Pulmonary artery endothelial cell (primary cell): Measurements from ENCODE around the gene EVC2. TPM values are rescaled to one million over a fixed set of nuclear protein-coding genes. Genes with fewer than 3 reads are reported as not detected.
"Not testable (repeated sequence)": the region's sequence is repeated elsewhere in the genome, so short reads cannot be mapped to it uniquely, and the experiment has no call there.

Experiments
- DNase-seq: peaks from one replicate; pipeline ENCODE4 v3.0.0-alpha.2; 2011; ENCODE audit warnings: low read depth, low spot score
- total RNA-seq: library from RNA; depleted of rRNA; stranded (reverse); fragments of >200 nt; gene quantifications from 2 replicates; pipeline ENCODE4 v1.2.3, GENCODE V29; 2014

The EVC2 gene
- total RNA-seq, 1 donor from 2014 or later, result 9.3 TPM

DNA sequence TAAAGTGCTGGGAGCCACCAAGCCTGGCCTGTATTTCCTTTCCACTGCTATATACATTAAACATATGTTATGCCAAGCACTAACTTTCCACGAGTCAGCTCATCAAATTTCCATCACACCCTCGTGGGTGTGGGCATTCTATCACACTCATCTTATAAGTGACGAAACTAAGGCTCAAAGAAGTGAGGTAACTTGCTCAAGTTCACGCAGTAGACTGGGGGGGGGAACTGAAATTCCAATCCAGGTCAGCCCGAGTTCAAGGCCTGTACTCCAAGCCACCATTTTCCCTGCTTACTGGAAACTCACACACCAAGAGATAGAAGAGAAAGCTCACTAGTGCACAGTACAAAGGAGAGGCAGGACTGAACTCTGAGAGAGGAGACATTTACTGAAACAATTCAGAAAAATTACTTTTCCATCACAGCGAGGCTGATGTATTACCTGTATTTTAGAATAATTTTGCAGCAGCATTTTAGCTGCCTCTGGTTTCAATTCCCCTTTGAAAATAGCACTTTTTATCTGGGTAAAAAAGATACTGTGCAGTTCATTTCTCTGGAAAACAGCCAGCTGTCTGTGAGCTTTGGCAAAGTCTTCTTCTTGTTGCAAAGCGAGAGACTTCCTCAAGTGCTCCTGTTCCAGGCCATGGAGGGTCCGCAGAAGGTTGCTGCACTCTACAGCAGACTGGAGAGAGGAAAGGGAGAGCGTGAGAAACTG lies 76.8 kb downstream of the EVC2 start:
- no peak for DNase-seq

GRCh38 chr4:5630762-5631161 lies 77.6 kb downstream of the EVC2 start:
- no peak for DNase-seq

GRCh38 chr4:5629542-5629941 lies 78.8 kb downstream of the EVC2 start:
- no peak for DNase-seq

DNA sequence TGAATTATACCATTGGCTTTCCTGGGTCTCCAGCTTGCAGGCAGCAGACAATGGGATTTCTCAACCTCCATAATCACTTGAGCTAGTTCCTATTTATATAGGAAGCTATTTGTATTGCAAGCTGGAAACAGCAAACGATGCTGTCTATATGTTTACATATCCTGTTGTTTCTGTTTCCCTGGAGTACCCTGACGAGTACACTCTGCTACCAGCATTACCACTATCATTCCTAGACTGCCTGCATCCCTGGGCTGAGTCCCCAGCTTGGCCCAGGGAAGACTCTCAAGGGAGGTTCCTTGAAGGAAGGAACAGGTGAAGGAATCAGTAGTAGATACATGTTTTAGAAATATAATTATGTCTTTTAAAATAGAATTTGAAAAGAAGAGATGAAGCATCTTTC lies 81.4 kb downstream of the EVC2 start:
- no peak for DNase-seq

DNA sequence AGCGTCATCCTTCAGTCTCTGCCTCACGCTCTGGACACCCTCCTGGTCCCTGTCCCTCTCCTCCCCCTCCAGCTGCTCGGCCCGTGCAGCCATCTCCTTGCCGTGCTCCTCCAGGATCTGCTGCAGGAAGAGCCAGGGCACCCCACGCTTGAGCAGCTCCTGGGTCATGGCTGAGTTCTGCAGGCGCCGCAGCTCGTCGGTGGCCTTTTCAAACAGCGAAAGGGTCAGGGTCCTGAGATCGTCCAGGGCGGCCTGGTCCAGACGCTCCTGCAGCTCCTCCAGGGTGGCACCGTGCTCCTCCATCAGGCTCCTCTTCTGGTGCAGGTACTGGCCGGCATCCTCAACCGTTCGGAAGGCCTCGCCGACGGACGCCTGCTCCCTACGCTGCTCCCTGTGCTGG lies 85.8 kb downstream of the EVC2 start:
- DNase-seq, result no peak

GRCh38 chr4:5619913-5620625 lies 88.3 kb downstream of the EVC2 start:
- no peak for DNase-seq

DNA sequence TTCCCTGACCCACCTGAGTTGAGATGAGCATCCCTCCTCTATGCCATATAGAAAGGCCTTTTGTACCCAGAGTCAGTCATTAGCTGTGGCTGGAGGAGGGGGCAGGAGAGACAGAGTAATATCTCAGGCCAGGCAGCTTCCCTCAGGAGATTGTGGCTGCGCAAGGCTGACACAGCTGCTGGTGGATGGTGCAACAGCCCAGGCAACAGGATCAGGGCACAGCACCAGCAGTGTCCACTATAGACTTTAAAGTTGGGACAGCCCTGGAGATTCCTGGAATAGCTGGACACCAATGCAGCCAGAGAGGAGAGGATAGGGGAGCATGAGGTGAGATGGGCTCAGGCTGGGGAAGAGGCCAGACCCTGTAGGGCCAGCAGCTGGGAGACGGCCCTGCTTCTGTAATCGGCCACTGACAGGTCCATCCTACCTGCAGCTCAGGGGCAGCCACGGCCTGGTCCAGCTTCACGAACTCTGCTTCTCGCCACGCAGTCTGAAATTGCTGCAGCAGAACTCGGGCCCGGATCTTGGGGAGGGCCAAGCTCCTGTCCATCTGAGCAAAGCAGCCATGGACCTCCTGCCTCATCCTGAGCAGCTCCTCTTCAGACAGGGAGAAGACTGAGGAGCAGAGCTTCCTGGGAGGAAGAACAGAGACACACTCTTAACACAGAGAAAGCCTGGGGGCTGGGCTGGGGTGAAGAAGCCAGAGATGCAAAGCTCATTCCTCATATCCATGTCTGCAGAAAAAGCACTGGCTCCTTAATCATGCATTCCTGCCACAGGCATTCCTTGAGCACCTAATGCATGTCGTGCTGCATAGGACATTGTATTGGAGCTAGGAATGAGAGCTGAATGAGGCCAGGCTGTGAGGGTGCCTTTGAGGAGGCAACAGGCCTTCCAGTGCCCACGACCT lies 90.1 kb downstream of the EVC2 start:
- no peak for DNase-seq

DNA sequence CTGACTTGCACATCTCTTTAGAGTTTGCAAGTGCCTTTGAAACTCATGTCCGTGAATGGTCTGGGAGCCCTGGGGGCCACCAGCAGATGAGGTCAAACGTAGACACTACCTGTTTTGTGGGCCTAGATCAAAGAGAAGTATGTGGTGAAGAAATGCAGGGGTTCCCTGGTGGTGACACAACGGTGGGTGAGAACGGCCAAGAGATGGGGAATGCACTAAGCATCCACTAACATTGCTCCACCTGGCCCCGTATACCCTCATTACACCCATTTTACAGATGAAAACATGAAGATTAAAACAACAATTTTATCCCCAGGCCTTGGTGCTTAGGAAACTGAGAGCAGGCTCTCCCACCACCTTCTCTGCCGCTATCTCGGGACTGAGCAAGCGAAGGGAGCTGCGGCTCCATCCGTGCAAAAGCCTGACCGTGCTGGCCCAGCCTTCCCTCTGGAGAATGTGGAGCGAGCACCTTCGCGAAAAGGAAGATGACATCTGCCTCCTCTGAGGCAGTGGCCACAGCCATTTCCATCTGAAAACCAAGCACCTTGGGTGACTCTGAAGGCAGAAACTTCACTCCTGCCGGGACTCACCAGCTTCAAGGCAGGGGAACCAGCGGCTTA lies 91.9 kb downstream of the EVC2 start:
- no peak for DNase-seq

DNA sequence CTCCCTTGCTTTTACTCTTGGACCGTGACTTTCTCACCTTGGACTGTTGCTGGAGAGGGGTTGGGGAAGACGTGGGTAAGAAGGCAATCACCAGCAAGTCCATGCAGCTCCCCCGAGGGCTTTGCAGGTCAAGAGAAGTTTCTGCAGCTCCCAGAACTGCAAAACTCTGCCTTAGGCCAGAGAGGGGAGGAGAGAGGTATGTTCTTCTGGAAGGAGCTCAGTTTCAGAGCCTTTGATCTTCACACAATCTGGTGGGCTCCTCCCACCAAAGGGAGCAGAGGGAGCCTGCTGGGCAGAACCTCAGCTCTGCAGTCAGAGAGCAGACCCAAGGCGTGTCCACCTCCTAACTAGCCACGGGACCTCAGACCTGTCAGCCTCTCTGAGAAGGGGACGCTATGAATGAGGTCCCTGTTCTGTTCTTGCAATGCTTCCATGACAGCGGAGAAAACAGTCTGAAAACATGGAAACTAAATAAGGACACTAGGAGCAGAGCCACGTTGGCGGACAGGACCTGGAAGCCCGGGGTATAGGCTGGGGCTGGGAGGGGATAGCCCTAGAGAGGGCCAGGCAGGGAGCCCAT lies 92.8 kb downstream of the EVC2 start:
- no peak for DNase-seq

- no peak for DNase-seq
These were observed 96.6 kb downstream of the EVC2 start for GRCh38 chr4:5611750-5612149.

DNA sequence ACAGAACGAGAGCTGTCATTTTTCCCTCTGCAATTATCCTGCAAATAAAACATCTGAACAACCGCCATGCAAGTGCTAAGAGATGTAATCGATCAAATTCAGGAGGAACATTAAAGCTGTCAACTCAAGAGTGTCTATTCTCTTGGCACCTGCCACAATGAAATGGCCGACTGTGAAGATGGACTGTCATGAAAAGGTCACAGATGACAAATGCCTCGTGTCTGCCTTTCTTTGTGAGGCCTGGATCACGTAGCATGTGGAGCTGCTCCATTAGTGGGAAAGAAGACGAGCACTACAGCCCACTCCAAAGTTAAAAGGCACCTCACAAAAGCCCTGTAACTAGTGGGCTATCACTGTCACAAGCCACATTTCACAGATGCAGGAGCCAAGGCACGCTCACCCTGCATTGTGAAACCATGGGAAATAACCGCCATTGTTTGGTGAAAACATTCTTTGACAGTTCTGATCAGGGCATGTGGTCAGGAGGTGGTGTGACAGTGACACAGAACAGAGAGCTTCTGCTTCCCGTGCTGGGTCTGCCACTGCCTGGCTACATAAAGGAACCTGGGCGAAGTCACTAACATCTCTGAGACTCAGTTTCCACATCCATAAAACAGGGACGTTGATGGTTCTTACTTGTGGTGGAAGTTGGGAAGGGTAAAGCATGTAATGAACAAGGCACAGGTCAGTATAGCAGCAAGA lies 98.9 kb downstream of the EVC2 start:
- no peak for DNase-seq

- DNase-seq, result not testable (repeated sequence)
These were observed 114.5 kb downstream of the EVC2 start for GRCh38 chr4:5593828-5594227.

GRCh38 chr4:5592272-5592671 lies 116.1 kb downstream of the EVC2 start:
- DNase-seq, result no peak

DNA sequence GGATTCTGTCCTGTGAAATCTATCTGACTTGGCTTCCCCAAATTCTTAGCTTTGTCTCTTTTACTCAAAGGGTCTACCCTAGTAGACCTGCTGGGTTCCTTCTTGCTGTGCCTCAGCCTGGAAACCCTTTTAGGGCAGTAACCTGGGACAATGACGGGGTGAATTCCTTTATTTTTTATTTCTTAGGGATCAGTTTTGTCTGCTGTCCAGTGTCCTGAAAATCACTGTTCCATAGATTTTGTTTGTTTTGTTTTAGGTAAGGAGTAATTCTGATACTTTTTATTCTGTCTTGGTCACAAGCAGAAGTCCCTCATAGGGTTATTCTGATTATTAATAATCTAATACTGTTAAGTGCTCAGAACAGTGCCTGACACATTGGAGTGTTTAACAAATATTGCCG lies 118.9 kb downstream of the EVC2 start:
- DNase-seq, result no peak

GRCh38 chr4:5588046-5588445 lies 120.3 kb downstream of the EVC2 start:
- DNase-seq, result no peak

- DNase-seq, result no peak
These were observed 132.4 kb downstream of the EVC2 start for GRCh38 chr4:5575941-5576340.

GRCh38 chr4:5574386-5574785 lies 134.0 kb downstream of the EVC2 start:
- DNase-seq, result no peak

DNA sequence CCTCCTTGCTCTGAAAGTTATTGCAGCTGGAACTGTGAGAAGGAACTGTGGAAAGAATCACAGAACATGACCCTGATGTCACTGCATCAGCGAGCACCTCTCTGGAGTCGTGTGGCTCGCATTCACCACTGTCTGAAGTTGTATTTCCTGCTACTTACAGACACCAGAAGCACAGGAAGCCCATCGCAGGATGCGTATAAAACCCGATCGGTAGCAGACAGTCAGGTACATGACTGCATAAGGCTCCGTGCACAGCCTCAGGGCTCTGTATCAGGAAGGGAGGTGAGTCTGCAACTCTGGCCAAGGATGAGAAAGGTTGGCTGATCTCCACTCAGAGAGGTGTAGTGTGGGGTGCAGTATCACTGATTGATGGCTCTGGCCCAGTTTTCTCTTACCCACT lies 134.4 kb downstream of the EVC2 start:
- DNase-seq, result no peak

- no peak for DNase-seq
These were observed 135.6 kb downstream of the EVC2 start for GRCh38 chr4:5572751-5573150.

DNA sequence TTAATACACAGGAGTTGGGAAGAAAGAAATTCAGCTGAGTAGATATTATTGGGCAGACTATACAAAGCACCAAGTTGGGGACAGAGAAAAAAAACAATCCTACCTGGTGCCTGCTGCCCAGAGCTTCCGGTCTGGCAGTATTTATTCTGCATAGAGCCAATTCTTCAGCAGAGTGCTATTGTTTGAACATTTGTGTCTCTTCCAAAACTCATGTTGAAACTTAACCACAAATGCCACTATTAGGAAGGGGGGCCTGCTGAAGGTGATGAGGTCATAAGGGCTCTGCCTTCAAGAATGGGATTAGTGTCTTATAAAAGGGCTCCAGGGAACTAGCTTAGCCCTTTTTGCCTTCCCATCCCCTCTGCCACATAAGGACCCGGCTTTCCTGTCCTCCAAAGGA lies 136.2 kb downstream of the EVC2 start:
- no peak for DNase-seq

DNA sequence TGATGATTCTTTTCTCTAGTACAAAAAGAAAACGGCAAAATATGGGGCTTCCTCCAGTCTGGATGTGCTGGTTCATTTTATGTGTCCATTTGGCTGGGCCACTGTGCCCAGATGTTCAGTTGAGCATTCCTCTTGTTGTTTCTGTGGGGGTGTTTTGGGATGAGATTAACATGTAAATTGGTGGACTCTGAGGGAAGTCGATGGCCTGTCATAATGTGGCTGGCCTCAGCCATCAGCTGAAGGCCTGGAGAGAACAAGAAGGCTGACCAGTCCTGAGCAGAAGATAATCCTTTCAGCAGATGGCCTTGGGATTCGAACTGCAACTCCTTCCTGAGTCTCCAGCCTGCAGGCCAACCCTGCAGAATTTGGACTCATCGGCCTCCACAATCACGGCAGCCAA lies 136.7 kb downstream of the EVC2 start:
- DNase-seq, result no peak
